ENCODE results near the gene RAD51D.

DNA sequence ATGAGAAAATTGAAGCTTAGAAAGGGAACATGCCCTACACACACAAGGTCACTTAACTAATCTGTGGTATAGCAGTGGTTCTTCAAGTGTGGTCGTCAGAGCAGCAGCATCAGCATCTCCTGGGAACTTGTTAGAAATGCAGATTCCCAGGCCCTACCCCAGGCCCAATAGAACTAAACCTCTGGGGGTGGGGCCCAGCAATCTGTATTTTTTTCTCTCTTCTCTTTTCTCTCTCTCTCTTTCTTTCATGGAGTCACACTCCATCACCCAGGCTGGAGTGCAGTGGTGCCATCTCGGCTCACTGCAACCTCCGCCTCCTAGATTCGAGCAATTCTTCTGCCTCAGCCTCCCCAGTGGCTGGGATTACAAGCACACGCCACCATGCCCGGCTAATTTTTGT is 18.6 kb upstream of the RAD51D start:
- no peak for TF ChIP-seq ZNF565 (CRISPR knock-in tag; conservative IDR thresholded peaks at IDR 0.05; ENCODE audit: low read depth)
- TF ChIP-seq ISL1 (CRISPR knock-in tag; IDR thresholded peaks at IDR 0.05), result no peak
